Measurements from ENCODE around the gene TEDC1. TPM values are rescaled to one million over a fixed set of nuclear protein-coding genes. Genes with fewer than 3 reads are reported as not detected.
A peak's percentile ranks its signal among the peaks of the same experiment; 100 is the strongest.

Gene TEDC1
- total RNA-seq, 1 experiment from 2014 or later = 34.0 TPM

DNA sequence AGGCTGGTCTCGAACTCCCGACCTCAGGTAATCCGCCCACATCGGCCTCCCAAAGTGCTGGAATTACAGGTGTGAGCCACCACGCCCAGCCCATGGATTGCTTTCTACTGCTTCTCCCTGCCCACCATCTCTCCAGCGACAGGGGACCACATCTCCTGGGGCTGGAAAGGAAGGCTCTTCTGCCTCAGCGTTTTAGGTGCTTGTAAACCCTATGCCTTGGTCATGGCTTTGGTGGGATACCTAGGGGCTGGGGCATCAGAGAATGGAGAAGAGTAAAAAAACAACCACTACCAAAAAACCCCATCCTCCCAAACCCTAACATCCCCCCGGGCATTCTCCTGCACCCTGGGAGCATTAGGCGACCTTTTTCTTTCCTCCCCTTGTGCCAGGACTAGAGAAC, 34.3 kb downstream of the TEDC1 start:
- POLR2A ChIA-PET (ENCODE audit: low non-redundant PET) = no interaction called here
- Histone ChIP-seq H3K4me1 (ENCODE audit: insufficient read depth, low read length, poor library complexity, severe bottlenecking) (peaks cover 15% of the 10 kb centered on the region), H3K27me3 (replicated peaks; ENCODE audit: insufficient read depth, low read depth, low read length, poor library complexity) (no peaks in the 10 kb centered on the region), H3K36me3 (ENCODE audit: insufficient read depth, low read length, poor library complexity, severe bottlenecking) (no peaks in the 10 kb centered on the region), H3K9me3 (ENCODE audit: low read depth, low read length, poor library complexity, severe bottlenecking) (no peaks in the 10 kb centered on the region), H3K27ac (ENCODE audit: low read depth, low read length, poor library complexity, severe bottlenecking) (no peak overlapping the region), H3K4me3 (ENCODE audit: low read depth, low read length, poor library complexity, severe bottlenecking) (no peak overlapping the region)
- intact Hi-C loops (cut with micrococcal nuclease; ENCODE audit: unreplicated experiment) = loop anchor here (5.0 kb wide), 1 partner anchor 153 kb away; no protein-coding TSS in a partner anchor
- BruUV-seq (replicated peaks) = no TSS peak
- no peak for DNase-seq (ENCODE audit: low spot score)
- no peak for TF ChIP-seq EZH2 (IDR thresholded peaks at IDR 0.05; ENCODE audit: borderline replicate concordance, low read depth, low read length, poor library complexity, severe bottlenecking)
- no peak for TF ChIP-seq CTCF (conservative IDR thresholded peaks at IDR 0.05; ENCODE audit: low read depth, low read length)
- CTCF ChIA-PET = no interaction called here

DNA sequence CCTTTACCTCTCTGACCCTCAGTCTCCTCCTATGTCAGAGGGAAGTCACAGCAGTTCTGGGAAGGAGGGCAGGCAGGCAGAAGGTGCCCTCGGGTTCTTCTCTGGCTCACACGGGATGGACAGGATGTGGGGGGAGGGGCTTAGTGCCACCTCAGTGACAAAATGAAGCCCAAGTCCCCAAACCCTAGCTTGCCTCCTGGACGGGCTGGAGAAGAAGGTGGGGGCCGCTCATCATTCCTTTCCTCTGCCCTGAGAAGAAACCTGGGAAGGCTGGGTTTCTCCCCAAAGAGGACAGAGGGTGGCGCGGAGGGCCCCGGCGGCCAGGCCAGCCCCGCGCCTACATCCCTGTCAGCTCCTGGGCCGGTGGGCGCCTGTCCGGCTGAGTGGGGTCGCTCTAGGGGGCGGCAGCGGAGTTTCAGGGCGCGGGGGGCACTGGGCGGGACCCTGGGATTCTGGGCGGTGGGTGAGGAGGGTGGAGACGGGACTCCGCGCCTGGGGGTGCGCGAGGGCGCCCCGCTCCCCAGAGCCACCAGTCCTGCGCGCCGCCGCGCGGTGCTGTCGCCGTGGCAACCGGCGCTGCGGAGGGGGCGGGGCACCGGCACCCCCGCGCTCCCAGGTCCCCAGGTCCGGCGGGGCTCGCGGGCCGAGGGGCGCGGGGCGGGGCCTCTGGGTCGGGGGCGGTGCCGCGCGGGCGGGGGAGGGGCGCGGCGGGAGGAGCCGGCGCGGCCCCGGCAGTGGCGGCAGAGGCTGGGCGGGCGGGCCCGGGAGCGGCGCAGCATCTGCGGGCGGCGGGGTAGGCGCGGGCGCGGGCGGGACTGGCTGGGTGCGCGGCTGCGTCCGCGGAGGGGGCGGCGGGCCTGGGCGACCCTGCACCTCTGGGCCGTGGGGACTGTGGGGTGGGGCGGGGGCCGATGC, 35.1 kb downstream of the TEDC1 start, which contains the start of gene TMEM121:
TMEM121 (plus strand) TSS at position 723 of the 915 bp plus-strand sequence. CDS start 2,252 bp downstream, outside the sequence.
- TF ChIP-seq EZH2 (IDR thresholded peaks at IDR 0.05; ENCODE audit: borderline replicate concordance, low read depth, low read length, poor library complexity, severe bottlenecking) (no peak), CTCF (conservative IDR thresholded peaks at IDR 0.05; ENCODE audit: low read depth, low read length) (no peak)
- H3K36me3 ChIP-seq (ENCODE audit: insufficient read depth, low read length, poor library complexity, severe bottlenecking) = no peaks in the 10 kb centered on the region
- ChIA-PET CTCF (no interaction called here), POLR2A (ENCODE audit: low non-redundant PET) (no interaction called here)
- H3K27me3 ChIP-seq (replicated peaks; ENCODE audit: insufficient read depth, low read depth, low read length, poor library complexity) = no peaks in the 10 kb centered on the region
- BruUV-seq (replicated peaks) = no TSS peak
- no peaks in the 10 kb centered on the region for H3K9me3 ChIP-seq (ENCODE audit: low read depth, low read length, poor library complexity, severe bottlenecking)
- intact Hi-C loops (cut with micrococcal nuclease; ENCODE audit: unreplicated experiment) = loop anchor here (2.0 to 5.0 kb wide), 2 partner anchors 35 to 154 kb away; partner anchors contain the start of gene TEDC1
- DNase-seq (ENCODE audit: low spot score) = peak; percentile 20
- H3K4me1 ChIP-seq (ENCODE audit: insufficient read depth, low read length, poor library complexity, severe bottlenecking) = peaks cover 15% of the 10 kb centered on the region
- H3K4me3 ChIP-seq (ENCODE audit: low read depth, low read length, poor library complexity, severe bottlenecking) = peak within 1 kb of the TSS; percentile 55
- H3K27ac ChIP-seq (ENCODE audit: low read depth, low read length, poor library complexity, severe bottlenecking) = no peak within 1 kb of the TSS

GRCh38 chr14:105526776-105527380, 35.8 kb downstream of the TEDC1 start:
- H3K4me3 ChIP-seq (ENCODE audit: low read depth, low read length, poor library complexity, severe bottlenecking) = peak overlapping the region; percentile 55
- H3K4me1 ChIP-seq (ENCODE audit: insufficient read depth, low read length, poor library complexity, severe bottlenecking) = peaks cover 15% of the 10 kb centered on the region
- POLR2A ChIA-PET (ENCODE audit: low non-redundant PET) = no interaction called here
- H3K9me3 ChIP-seq (ENCODE audit: low read depth, low read length, poor library complexity, severe bottlenecking) = no peaks in the 10 kb centered on the region
- no peak for DNase-seq (ENCODE audit: low spot score)
- intact Hi-C loops (cut with micrococcal nuclease; ENCODE audit: unreplicated experiment) = loop anchor here (2.0 to 5.0 kb wide), 2 partner anchors 36 to 155 kb away; partner anchors contain the start of gene TEDC1
- no peak for TF ChIP-seq EZH2 (IDR thresholded peaks at IDR 0.05; ENCODE audit: borderline replicate concordance, low read depth, low read length, poor library complexity, severe bottlenecking)
- TF ChIP-seq CTCF (conservative IDR thresholded peaks at IDR 0.05; ENCODE audit: low read depth, low read length) = no peak
- no TSS peak for BruUV-seq (replicated peaks)
- CTCF ChIA-PET = no interaction called here
- no peak overlapping the region for H3K27ac ChIP-seq (ENCODE audit: low read depth, low read length, poor library complexity, severe bottlenecking)
- no peaks in the 10 kb centered on the region for H3K36me3 ChIP-seq (ENCODE audit: insufficient read depth, low read length, poor library complexity, severe bottlenecking)
- no peaks in the 10 kb centered on the region for H3K27me3 ChIP-seq (replicated peaks; ENCODE audit: insufficient read depth, low read depth, low read length, poor library complexity)
